ENCODE results near the gene C1QTNF4.
"Not testable (repeated sequence)": the region's sequence is repeated elsewhere in the genome, so short reads cannot be mapped to it uniquely, and the experiment has no call there.

The C1QTNF4 gene

GRCh38 chr11:47569646-47570045 lies 24.6 kb downstream of the C1QTNF4 start:
- TF ChIP-seq CTCF (IDR thresholded peaks at IDR 0.05; ENCODE audit: insufficient read depth, low read depth, low read length, missing control alignments), result no peak
- H3K4me3 ChIP-seq (ENCODE audit: low read length), result no peak overlapping the region
- DNase-seq (ENCODE audit: low read depth), result no peak

GRCh38 chr11:47566149-47566698 lies 28.0 kb downstream of the C1QTNF4 start:
- peak; percentile 40 for DNase-seq (ENCODE audit: low read depth)
- TF ChIP-seq CTCF (IDR thresholded peaks at IDR 0.05; ENCODE audit: insufficient read depth, low read depth, low read length, missing control alignments), result no peak
- H3K4me3 ChIP-seq (ENCODE audit: low read length), result peak overlapping the region; percentile 70

GRCh38 chr11:47565340-47566148 lies 28.7 kb downstream of the C1QTNF4 start, which contains the start of gene PTPMT1:
Gene PTPMT1 (plus strand): TSS chr11:47565599. CDS start chr11:47565623, 24 bp downstream.
- peak; percentile 79 for DNase-seq (ENCODE audit: low read depth)

GRCh38 chr11:47564933-47565339 lies 29.3 kb downstream of the C1QTNF4 start:
- DNase-seq (ENCODE audit: low read depth), result no peak
- peak overlapping the region; percentile 70 for H3K4me3 ChIP-seq (ENCODE audit: low read length)
- TF ChIP-seq CTCF (IDR thresholded peaks at IDR 0.05; ENCODE audit: insufficient read depth, low read depth, low read length, missing control alignments), result no peak

More at GRCh38 chr11:47565340-47566148, 28.7 kb downstream of the C1QTNF4 start, which contains the start of gene PTPMT1:
- TF ChIP-seq CTCF (IDR thresholded peaks at IDR 0.05; ENCODE audit: insufficient read depth, low read depth, low read length, missing control alignments), result no peak
- peak within 1 kb of the TSS; percentile 70 for H3K4me3 ChIP-seq (ENCODE audit: low read length)

- DNase-seq (ENCODE audit: low read depth); H3K4me3 ChIP-seq (ENCODE audit: low read length): not testable (repeated sequence)
Measured at GRCh38 chr11:47564366-47564765, 29.8 kb downstream of the C1QTNF4 start.

GRCh38 chr11:47562393-47562792 lies 31.8 kb downstream of the C1QTNF4 start:
- not testable (repeated sequence) for DNase-seq (ENCODE audit: low read depth); H3K4me3 ChIP-seq (ENCODE audit: low read length)

- no peak for TF ChIP-seq CTCF (IDR thresholded peaks at IDR 0.05; ENCODE audit: insufficient read depth, low read depth, low read length, missing control alignments)
- H3K4me3 ChIP-seq (ENCODE audit: low read length), result no peak overlapping the region
- DNase-seq (ENCODE audit: low read depth), result peak; percentile 26
Measured at GRCh38 chr11:47560426-47560825, 33.8 kb downstream of the C1QTNF4 start.

GRCh38 chr11:47558695-47559094 lies 35.5 kb downstream of the C1QTNF4 start:
- no peak for TF ChIP-seq CTCF (IDR thresholded peaks at IDR 0.05; ENCODE audit: insufficient read depth, low read depth, low read length, missing control alignments)
- no peak overlapping the region for H3K4me3 ChIP-seq (ENCODE audit: low read length)
- no peak for DNase-seq (ENCODE audit: low read depth)

GRCh38 chr11:47557004-47557403 lies 37.2 kb downstream of the C1QTNF4 start:
- not testable (repeated sequence) for H3K4me3 ChIP-seq (ENCODE audit: low read length); DNase-seq (ENCODE audit: low read depth)

Measured in epithelial cell of esophagus (primary cell).